ENCODE measurements around the gene TBC1D3B. TPM values are rescaled to one million over a fixed set of nuclear protein-coding genes. Genes with fewer than 3 reads are reported as not detected.

Gene TBC1D3B
- total RNA-seq, 1 donor from 2014 or later = 3.4 TPM

- Histone ChIP-seq H3K36me3 (no peaks in the 10 kb centered on the region), H3K4me3 (no peak overlapping the region), H3K4me1 (no peaks in the 10 kb centered on the region), H3K27ac (no peak overlapping the region), H3K27me3 (no peaks in the 10 kb centered on the region), H3K9me3 (no peaks in the 10 kb centered on the region)
- intact Hi-C loops (cut with DNase I) = no loop called here
- TF ChIP-seq POLR2AphosphoS5 (IDR thresholded peaks at IDR 0.05; ENCODE audit: insufficient read depth in 1 of 2, low read depth in 1 of 2) (no peak), POLR2A (IDR thresholded peaks at IDR 0.05) (no peak), CTCF (IDR thresholded peaks at IDR 0.05) (no peak)
- no peak for DNase-seq (ENCODE audit: extremely low spot score in 2 of 2)
These were observed 22.4 kb downstream of the TBC1D3B start for GRCh38 chr17:36153895-36154610.

- intact Hi-C loops (cut with DNase I) = no loop called here
- TF ChIP-seq POLR2AphosphoS5 (IDR thresholded peaks at IDR 0.05; ENCODE audit: insufficient read depth in 1 of 2, low read depth in 1 of 2) (no peak), POLR2A (IDR thresholded peaks at IDR 0.05) (no peak), CTCF (IDR thresholded peaks at IDR 0.05) (no peak)
- Histone ChIP-seq H3K4me3 (no peak overlapping the region), H3K27me3 (no peaks in the 10 kb centered on the region), H3K9me3 (no peaks in the 10 kb centered on the region), H3K27ac (no peak overlapping the region), H3K36me3 (no peaks in the 10 kb centered on the region), H3K4me1 (no peaks in the 10 kb centered on the region)
- DNase-seq (ENCODE audit: extremely low spot score in 2 of 2) = no peak
These were observed 23.8 kb downstream of the TBC1D3B start for GRCh38 chr17:36152639-36153120.

- intact Hi-C loops (cut with DNase I) = no loop called here
- DNase-seq (ENCODE audit: extremely low spot score in 2 of 2) = no peak
- no peak for TF ChIP-seq POLR2A (IDR thresholded peaks at IDR 0.05)
- no peak for TF ChIP-seq CTCF (IDR thresholded peaks at IDR 0.05)
- TF ChIP-seq POLR2AphosphoS5 (IDR thresholded peaks at IDR 0.05; ENCODE audit: insufficient read depth in 1 of 2, low read depth in 1 of 2) = no peak
- H3K36me3 ChIP-seq = no peaks in the 10 kb centered on the region
- no peaks in the 10 kb centered on the region for H3K27me3 ChIP-seq
- H3K27ac ChIP-seq = no peak overlapping the region
- no peak overlapping the region for H3K4me3 ChIP-seq
- no peaks in the 10 kb centered on the region for H3K4me1 ChIP-seq
- H3K9me3 ChIP-seq = no peaks in the 10 kb centered on the region
These were observed 24.4 kb downstream of the TBC1D3B start for GRCh38 chr17:36151891-36152638.

- Histone ChIP-seq H3K9me3 (no peaks in the 10 kb centered on the region), H3K36me3 (no peaks in the 10 kb centered on the region), H3K4me3 (no peak overlapping the region), H3K27me3 (no peaks in the 10 kb centered on the region), H3K4me1 (no peaks in the 10 kb centered on the region), H3K27ac (no peak overlapping the region)
- intact Hi-C loops (cut with DNase I) = loop anchor here (10.0 kb wide), 1 partner anchor 175 kb away; no protein-coding TSS in a partner anchor
- TF ChIP-seq POLR2A (IDR thresholded peaks at IDR 0.05) (no peak), CTCF (IDR thresholded peaks at IDR 0.05) (peak in 1 of 3 experiments; percentile 1), POLR2AphosphoS5 (IDR thresholded peaks at IDR 0.05; ENCODE audit: insufficient read depth in 1 of 2, low read depth in 1 of 2) (no peak)
- no peak for DNase-seq (ENCODE audit: extremely low spot score in 2 of 2)
These were observed 27.1 kb downstream of the TBC1D3B start for GRCh38 chr17:36149296-36149820.

Data from vagina (tissue), 2 donors.